ENCODE data around the gene GGCX.

GGCX gene

DNA sequence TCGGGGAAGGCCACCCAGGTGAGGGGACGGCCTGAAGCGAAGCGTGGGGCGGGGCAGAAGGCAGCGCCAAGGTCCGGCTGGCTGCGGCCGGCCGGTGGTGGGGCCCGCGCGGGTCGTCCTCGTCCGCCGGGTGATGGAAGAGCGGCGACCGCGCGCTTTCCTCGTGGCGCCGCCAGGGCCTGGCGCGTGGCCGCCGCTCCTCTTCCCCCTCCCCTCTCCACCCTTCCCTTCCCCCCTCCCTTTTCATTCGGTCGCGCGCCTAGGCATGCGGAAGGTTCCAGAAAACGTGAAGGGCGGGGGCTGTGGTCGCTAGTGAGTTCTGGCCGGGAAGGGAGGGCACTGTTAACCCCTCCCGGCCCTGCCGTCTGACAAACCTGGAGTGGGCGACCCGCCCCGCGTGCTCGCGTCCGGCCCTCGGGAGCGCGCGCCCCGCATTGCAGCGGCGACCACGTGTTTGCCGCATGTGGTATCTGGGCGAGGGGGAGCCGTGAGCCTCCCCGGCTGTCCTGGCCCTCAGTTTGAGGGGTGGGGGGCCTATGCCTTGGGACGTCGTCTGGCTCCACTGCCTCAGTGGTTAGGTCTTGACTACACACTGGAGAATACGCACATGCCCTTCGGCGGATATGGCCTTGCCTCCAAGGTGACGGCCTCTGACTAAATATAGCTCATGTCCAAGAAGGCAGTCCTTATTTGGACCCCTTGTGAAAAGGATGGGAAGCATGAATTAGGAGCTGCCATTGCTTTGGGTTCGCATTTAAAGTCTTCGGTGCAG is 21.7 kb downstream of the GGCX start:
- peaks cover 55% of the 10 kb centered on the region for H3K36me3 ChIP-seq (ENCODE audit: low read depth)
- H3K27ac ChIP-seq (ENCODE audit: poor library complexity, severe bottlenecking): peak overlapping the region; percentile 86
- DNase-seq (ENCODE audit: low spot score) (no peak), ATAC-seq (ENCODE audit: low read depth) (peak; percentile 9)
- peak overlapping the region; percentile 97 for H3K4me3 ChIP-seq (ENCODE audit: severe bottlenecking)
- H3K9me3 ChIP-seq (ENCODE audit: severe bottlenecking): no peaks in the 10 kb centered on the region
- TF ChIP-seq, protein P1, sequence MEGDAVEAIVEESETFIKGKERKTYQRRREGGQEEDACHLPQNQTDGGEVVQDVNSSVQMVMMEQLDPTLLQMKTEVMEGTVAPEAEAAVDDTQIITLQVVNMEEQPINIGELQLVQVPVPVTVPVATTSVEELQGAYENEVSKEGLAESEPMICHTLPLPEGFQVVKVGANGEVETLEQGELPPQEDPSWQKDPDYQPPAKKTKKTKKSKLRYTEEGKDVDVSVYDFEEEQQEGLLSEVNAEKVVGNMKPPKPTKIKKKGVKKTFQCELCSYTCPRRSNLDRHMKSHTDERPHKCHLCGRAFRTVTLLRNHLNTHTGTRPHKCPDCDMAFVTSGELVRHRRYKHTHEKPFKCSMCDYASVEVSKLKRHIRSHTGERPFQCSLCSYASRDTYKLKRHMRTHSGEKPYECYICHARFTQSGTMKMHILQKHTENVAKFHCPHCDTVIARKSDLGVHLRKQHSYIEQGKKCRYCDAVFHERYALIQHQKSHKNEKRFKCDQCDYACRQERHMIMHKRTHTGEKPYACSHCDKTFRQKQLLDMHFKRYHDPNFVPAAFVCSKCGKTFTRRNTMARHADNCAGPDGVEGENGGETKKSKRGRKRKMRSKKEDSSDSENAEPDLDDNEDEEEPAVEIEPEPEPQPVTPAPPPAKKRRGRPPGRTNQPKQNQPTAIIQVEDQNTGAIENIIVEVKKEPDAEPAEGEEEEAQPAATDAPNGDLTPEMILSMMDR (IDR thresholded peaks at IDR 0.05; ENCODE audit: poor library complexity, severe bottlenecking): no peak
- H3K4me1 ChIP-seq (ENCODE audit: insufficient read depth, poor library complexity, severe bottlenecking): peaks cover 32% of the 10 kb centered on the region
- no peaks in the 10 kb centered on the region for H3K27me3 ChIP-seq (ENCODE audit: insufficient read depth, poor library complexity, severe bottlenecking)

DNA sequence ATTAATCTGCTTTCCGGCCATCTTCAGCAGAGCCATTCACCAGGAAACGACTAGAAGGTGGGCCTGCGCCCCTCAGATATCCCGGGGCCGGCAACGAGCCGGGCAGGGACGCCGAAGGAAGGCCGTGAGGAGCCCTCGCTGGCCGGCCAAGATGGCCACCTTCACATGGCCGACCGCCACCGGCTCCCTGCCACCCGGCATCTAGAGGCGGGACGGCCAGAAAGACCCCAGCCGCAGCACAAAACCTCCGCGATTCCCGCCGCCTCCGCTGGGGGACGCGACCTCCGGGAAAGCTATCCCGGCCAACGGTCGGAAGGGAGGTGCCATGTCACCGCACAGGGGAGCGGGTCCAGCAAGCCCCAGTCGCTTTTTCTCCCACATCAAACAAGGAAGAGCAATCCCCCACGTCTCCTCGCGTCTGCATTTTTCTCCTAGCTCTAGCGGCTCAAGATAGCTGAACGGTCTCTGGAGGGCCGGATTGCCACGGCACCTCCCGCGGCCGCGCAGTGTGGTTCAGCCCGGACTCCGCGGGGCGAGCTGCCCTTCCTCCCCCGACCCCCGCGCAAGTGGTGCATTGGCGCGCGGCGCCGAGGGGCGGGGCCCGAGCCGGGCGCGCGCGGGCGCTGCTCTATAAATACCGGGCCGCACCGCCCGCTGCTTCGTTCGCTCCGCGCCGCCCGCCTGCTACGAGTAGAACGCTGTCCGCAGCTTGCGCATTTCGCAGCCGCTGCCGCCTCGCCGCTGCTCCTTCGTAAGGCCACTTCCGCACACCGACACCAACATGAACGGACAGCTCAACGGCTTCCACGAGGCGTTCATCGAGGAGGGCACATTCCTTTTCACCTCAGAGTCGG is 22.6 kb downstream of the GGCX start, which contains the start of gene MAT2A:
TSS of gene MAT2A (plus strand) at position 662 of the 854 bp plus-strand sequence. CDS start at position 782, 120 bp downstream.
- no peaks in the 10 kb centered on the region for H3K27me3 ChIP-seq (ENCODE audit: insufficient read depth, poor library complexity, severe bottlenecking)
- DNase-seq (ENCODE audit: low spot score): peak; percentile 85
- peaks cover 32% of the 10 kb centered on the region for H3K4me1 ChIP-seq (ENCODE audit: insufficient read depth, poor library complexity, severe bottlenecking)
- H3K9me3 ChIP-seq (ENCODE audit: severe bottlenecking): no peaks in the 10 kb centered on the region
- TF ChIP-seq, protein P1 (IDR thresholded peaks at IDR 0.05; ENCODE audit: poor library complexity, severe bottlenecking): peak; percentile 80
- H3K4me3 ChIP-seq (ENCODE audit: severe bottlenecking): peak within 1 kb of the TSS; percentile 97
- peak; percentile 72 for ATAC-seq (ENCODE audit: low read depth)
- peaks cover 47% of the 10 kb centered on the region for H3K36me3 ChIP-seq (ENCODE audit: low read depth)
- peak within 1 kb of the TSS; percentile 86 for H3K27ac ChIP-seq (ENCODE audit: poor library complexity, severe bottlenecking)

DNA sequence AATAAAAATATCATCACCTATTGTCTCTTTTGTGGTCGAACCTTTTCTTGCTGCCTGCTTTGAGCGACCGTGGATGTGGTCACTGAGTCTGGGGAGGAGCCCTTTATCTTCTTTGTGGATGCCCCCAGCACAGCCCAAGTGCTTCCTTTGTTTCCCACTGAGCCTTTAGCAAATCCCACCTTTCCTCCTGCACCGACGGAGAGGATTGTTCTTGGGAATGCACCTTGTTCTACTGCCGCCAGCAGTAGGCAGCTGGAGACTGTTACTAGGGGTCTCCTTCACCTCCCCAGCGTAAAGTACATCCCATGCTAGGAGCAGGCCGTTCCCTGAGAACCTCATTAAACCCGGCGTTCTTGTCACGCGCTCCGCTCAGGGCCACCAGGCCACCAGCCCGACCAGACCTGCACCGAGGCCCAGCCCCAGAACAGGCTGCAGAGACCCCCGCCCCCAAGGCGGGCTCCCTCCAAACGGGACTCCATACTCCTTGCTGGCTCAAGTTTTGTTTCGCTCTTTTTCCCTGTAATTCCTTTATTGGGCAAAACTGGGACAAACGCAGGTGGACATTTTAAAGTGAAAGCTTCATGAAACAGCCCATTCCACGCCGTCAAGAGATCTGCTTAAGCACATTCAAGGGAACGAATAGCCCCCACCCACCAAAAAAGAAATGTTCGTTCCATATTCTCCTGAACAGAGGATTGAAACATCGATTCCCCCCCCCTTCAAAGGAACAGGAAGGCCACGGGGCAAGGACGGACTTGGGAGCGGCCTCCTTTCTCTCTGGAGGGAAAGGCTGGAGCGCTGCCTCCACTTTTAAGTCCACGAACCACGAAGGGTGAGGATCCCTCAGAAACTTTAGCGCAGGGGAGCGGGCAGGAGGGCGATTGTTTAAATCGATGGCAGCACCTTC is 23.4 kb downstream of the GGCX start:
- peak; percentile 1; the same call in 2 of the 3 replicates for ATAC-seq (ENCODE audit: low read depth)
- peak overlapping the region; percentile 86 for H3K27ac ChIP-seq (ENCODE audit: poor library complexity, severe bottlenecking)
- no peaks in the 10 kb centered on the region for H3K9me3 ChIP-seq (ENCODE audit: severe bottlenecking)
- H3K27me3 ChIP-seq (ENCODE audit: insufficient read depth, poor library complexity, severe bottlenecking): no peaks in the 10 kb centered on the region
- TF ChIP-seq, protein P1 (IDR thresholded peaks at IDR 0.05; ENCODE audit: poor library complexity, severe bottlenecking): no peak
- peak overlapping the region; percentile 97 for H3K4me3 ChIP-seq (ENCODE audit: severe bottlenecking)
- H3K4me1 ChIP-seq (ENCODE audit: insufficient read depth, poor library complexity, severe bottlenecking): peaks cover 31% of the 10 kb centered on the region
- peaks cover 38% of the 10 kb centered on the region for H3K36me3 ChIP-seq (ENCODE audit: low read depth)
- DNase-seq (ENCODE audit: low spot score): no peak

DNA sequence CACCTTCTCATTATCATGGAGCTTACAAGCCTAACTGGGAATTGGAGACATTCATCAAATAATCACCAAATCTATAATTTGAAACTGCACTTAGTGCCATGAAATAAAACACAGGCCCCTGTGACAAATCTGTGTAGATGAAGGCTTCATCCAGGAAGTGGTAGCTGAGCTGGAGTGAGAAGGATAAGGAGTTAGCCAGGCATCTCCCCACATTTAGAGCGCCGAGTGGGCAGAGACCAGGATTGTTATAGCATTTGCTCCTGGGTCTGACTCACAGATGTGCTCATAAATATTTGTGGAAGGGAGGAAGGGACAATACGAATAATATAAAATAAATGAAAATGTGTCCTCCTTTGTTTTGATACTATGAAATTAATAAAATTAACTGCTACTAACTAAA is 24.8 kb downstream of the GGCX start:
- TF ChIP-seq, protein P1 (IDR thresholded peaks at IDR 0.05; ENCODE audit: poor library complexity, severe bottlenecking): no peak
- Histone ChIP-seq H3K36me3 (ENCODE audit: low read depth) (peaks cover 24% of the 10 kb centered on the region), H3K4me1 (ENCODE audit: insufficient read depth, poor library complexity, severe bottlenecking) (peaks cover 17% of the 10 kb centered on the region), H3K27ac (ENCODE audit: poor library complexity, severe bottlenecking) (peak overlapping the region; percentile 86), H3K9me3 (ENCODE audit: severe bottlenecking) (no peaks in the 10 kb centered on the region), H3K4me3 (ENCODE audit: severe bottlenecking) (no peak overlapping the region), H3K27me3 (ENCODE audit: insufficient read depth, poor library complexity, severe bottlenecking) (no peaks in the 10 kb centered on the region)
- ATAC-seq (ENCODE audit: low read depth) (peak; percentile 24; the same call in 1 of the 3 replicates), DNase-seq (ENCODE audit: low spot score) (no peak)

Data from RWPE2 (cell line).